ENCODE data around the gene TMED7. TPM values are rescaled to one million over a fixed set of nuclear protein-coding genes. Genes with fewer than 3 reads are reported as not detected.

The TMED7 gene
- total and polyA plus RNA-seq, 2 of the 8 experiments (the other 6 are each of a cell fraction or from before 2014, with no cell fraction given): 43.8 to 75.2 TPM

- TF ChIP-seq JUND (IDR thresholded peaks at IDR 0.05; ENCODE audit: low read length): no peak
- no peak for TF ChIP-seq SP2 (IDR thresholded peaks at IDR 0.05; ENCODE audit: low read length)
- no peak for TF ChIP-seq TAF1 (IDR thresholded peaks at IDR 0.05; ENCODE audit: low read depth, low read length)
- no peak for TF ChIP-seq JUN (IDR thresholded peaks at IDR 0.05; ENCODE audit: low read depth, low read length)
Observed at GRCh38 chr5:115599502-115599901, 26.3 kb downstream of the TMED7 start (continued).
